ENCODE data around the gene CACNA2D3. TPM values are rescaled to one million over a fixed set of nuclear protein-coding genes. Genes with fewer than 3 reads are reported as not detected.

The CACNA2D3 gene
- polyA plus RNA-seq, 2 of the 4 experiments (the other 2 are of a cell fraction) = 0.04 to 0.05 TPM

DNA sequence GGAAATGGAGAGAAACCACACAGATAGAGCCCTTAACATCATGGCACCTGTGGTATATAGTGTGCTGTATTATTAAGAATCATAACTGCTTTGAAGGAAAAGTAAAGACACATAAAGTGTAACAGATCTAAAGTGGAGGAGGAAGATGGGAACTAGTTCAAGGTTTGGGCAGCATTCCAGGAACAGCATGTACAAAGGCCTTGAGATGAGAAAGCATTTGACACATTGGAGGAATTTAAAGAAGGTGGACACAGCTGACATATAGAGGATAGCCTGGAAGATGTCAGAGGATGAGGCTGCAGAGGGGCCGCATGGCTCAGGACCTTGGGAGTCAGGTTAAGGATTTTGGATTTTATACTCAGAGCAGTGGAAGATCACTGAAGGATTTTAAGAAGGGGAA, 766.5 kb downstream of the CACNA2D3 start (continued):
- TF ChIP-seq RNF2 (IDR thresholded peaks at IDR 0.05; ENCODE audit: borderline replicate concordance, low read depth) (no peak), RAD21 (conservative IDR thresholded peaks at IDR 0.05 in 1 of 2, IDR thresholded peaks at IDR 0.05 in 1 of 2) (no peak), ESRRA (IDR thresholded peaks at IDR 0.05; ENCODE audit: borderline replicate concordance, low read length) (no peak), SMC3 (IDR thresholded peaks at IDR 0.05) (no peak), CEBPB (IDR thresholded peaks at IDR 0.05) (no peak), NFE2L2 (conservative IDR thresholded peaks at IDR 0.05; ENCODE audit: low read length) (no peak), JUNB (IDR thresholded peaks at IDR 0.05) (no peak), NPAS2 (CRISPR knock-in tag; IDR thresholded peaks at IDR 0.05; ENCODE audit: borderline replicate concordance) (no peak)

DNA sequence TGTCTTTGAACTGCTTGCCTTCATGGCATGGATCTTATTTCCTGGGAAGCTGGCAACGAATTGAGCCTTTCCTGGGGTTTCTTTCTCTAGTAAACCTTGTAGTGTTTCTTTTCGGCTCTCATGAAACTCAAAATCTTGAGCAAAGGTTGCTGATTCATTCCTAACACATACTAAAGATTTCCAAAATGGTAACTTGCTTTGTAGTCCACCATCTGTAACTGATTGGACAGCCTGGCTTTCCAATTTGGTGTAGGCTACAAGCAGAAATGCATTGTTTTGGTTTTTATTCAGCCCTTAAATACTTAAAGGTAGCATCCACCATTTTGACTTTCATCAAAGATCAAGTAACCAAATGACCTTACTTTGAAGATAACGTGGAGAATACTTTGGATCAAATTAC, 767.4 kb downstream of the CACNA2D3 start:
- Histone ChIP-seq H3K4me1 (peaks cover 25% of the 10 kb centered on the region), H3K4me3 (no peak overlapping the region), H3K9me3 (0 out of 3 replicates have a peak, but pooled peaks cover 3% of the 10 kb centered on the region), H3K4me2 (no peak overlapping the region), H3K27ac (peak overlapping the region; percentile 19 to 44; a peak in 1 of 6 replicates)
- POLR2A ChIA-PET = no interaction called here
- CTCF ChIA-PET = no interaction called here
- DNase-seq (ENCODE audit: low read depth in 1 of 2, low spot score in 1 of 2) (no peak), ATAC-seq (no peak), FAIRE-seq (no peak)
- WGBS (ENCODE audit: missing lambda C conversion rate) = 54% methylated on average over 3 of the region's 3 CpGs
- TF ChIP-seq HEYL (CRISPR knock-in tag; IDR thresholded peaks at IDR 0.05) (no peak), EP300 (IDR thresholded peaks at IDR 0.05) (no peak), RNF2 (IDR thresholded peaks at IDR 0.05; ENCODE audit: borderline replicate concordance, low read depth) (no peak), ZFP36 (IDR thresholded peaks at IDR 0.05; ENCODE audit: borderline replicate concordance, partially characterized antibody) (no peak), KDM5A (IDR thresholded peaks at IDR 0.05) (no peak), RFX5 (IDR thresholded peaks at IDR 0.05) (no peak), ZC3H11A (IDR thresholded peaks at IDR 0.05) (no peak), CHD2 (IDR thresholded peaks at IDR 0.05; ENCODE audit: low read length, partially characterized antibody) (no peak), CBX2 (IDR thresholded peaks at IDR 0.05; ENCODE audit: borderline replicate concordance, low read depth) (no peak), PHF8 (IDR thresholded peaks at IDR 0.05; ENCODE audit: borderline replicate concordance, low read depth) (no peak), HDAC2 (IDR thresholded peaks at IDR 0.05) (no peak), CHD4 (IDR thresholded peaks at IDR 0.05; ENCODE audit: borderline replicate concordance) (no peak)
- TF ChIP-seq, protein P1, sequence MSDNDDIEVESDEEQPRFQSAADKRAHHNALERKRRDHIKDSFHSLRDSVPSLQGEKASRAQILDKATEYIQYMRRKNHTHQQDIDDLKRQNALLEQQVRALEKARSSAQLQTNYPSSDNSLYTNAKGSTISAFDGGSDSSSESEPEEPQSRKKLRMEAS (IDR thresholded peaks at IDR 0.05) = no peak

DNA sequence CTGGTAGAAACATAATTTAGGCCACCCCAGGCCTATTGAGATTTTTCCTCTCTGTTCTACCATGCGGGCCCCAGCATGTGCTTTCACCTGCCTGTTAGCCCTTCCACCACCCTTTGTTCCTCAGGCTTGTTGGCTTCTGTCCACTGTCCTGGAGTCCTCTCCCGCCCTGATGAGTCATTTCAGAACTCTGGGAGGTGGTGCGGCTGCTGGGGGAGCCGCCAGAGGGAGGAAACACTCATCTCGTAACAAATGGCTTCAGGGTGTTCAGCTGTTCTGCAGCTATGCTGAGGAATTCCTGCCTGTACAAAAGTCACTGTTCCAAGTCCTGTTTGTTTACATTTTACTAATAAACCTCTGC, 769.2 kb downstream of the CACNA2D3 start:
- DNase-seq (ENCODE audit: low read depth in 1 of 2, low spot score in 1 of 2) = peak; percentile 79 to 85
- Histone ChIP-seq H3K9me3 (0 out of 3 replicates have a peak, but pooled peaks cover 3% of the 10 kb centered on the region), H3K4me1 (peaks cover 22% of the 10 kb centered on the region), H3K4me3 (no peak overlapping the region), H3K4me2 (peak overlapping the region; percentile 69), H3K27ac (peak overlapping the region; percentile 73 to 85)
- POLR2A ChIA-PET = no interaction called here
- CTCF ChIA-PET = interaction anchor here (1.2 to 2.1 kb wide), 4 partner anchors 8 to 122 kb away, joined by 3 to 9 read pairs (median 4); no protein-coding TSS in a partner anchor
- FAIRE-seq = no peak
- peak; percentile 97 for ATAC-seq
- WGBS (ENCODE audit: missing lambda C conversion rate) = 0% methylated on average over 5 of the region's 5 CpGs
- TF ChIP-seq RCOR1 (IDR thresholded peaks at IDR 0.05; ENCODE audit: low read depth, low read length) = no peak
- no peak for TF ChIP-seq BHLHE40 (IDR thresholded peaks at IDR 0.05; ENCODE audit: low read depth, low read length)
- peak; percentile 37 to 38; a peak in 2 of 5 replicates for TF ChIP-seq EP300 (IDR thresholded peaks at IDR 0.05)
- TF ChIP-seq, protein P2, sequence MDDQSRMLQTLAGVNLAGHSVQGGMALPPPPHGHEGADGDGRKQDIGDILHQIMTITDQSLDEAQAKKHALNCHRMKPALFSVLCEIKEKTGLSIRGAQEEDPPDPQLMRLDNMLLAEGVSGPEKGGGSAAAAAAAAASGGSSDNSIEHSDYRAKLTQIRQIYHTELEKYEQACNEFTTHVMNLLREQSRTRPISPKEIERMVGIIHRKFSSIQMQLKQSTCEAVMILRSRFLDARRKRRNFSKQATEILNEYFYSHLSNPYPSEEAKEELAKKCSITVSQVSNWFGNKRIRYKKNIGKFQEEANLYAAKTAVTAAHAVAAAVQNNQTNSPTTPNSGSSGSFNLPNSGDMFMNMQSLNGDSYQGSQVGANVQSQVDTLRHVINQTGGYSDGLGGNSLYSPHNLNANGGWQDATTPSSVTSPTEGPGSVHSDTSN (IDR thresholded peaks at IDR 0.05) = peak; percentile 46; the same call in 1 of the 2 replicates
- TF ChIP-seq CBX8 (IDR thresholded peaks at IDR 0.05) = no peak
- no peak for TF ChIP-seq POLR2AphosphoS2 (conservative IDR thresholded peaks at IDR 0.05; ENCODE audit: low read length)
- no peak for TF ChIP-seq RFX5 (IDR thresholded peaks at IDR 0.05)
- no peak for TF ChIP-seq RNF2 (IDR thresholded peaks at IDR 0.05; ENCODE audit: borderline replicate concordance, low read depth)
- TF ChIP-seq CHD2 (IDR thresholded peaks at IDR 0.05; ENCODE audit: low read length, partially characterized antibody) = no peak
- TF ChIP-seq FOXS1 (CRISPR knock-in tag; IDR thresholded peaks at IDR 0.05) = no peak
- no peak for TF ChIP-seq HEYL (CRISPR knock-in tag; IDR thresholded peaks at IDR 0.05)
- TF ChIP-seq, protein P3, sequence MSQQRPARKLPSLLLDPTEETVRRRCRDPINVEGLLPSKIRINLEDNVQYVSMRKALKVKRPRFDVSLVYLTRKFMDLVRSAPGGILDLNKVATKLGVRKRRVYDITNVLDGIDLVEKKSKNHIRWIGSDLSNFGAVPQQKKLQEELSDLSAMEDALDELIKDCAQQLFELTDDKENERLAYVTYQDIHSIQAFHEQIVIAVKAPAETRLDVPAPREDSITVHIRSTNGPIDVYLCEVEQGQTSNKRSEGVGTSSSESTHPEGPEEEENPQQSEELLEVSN (IDR thresholded peaks at IDR 0.05; ENCODE audit: borderline replicate concordance, low read depth) = 0 out of 2 replicates have a peak, but pooled peaks have one; percentile 44
- TF ChIP-seq FOSL2 (IDR thresholded peaks at IDR 0.05) = peak; percentile 80
- peak; percentile 87 for TF ChIP-seq FOSL2 (CRISPR knock-in tag; IDR thresholded peaks at IDR 0.05)
- no peak for TF ChIP-seq EHF (CRISPR knock-in tag; IDR thresholded peaks at IDR 0.05)
- no peak for TF ChIP-seq KDM1A (IDR thresholded peaks at IDR 0.05; ENCODE audit: low read depth)
- TF ChIP-seq, protein P4, sequence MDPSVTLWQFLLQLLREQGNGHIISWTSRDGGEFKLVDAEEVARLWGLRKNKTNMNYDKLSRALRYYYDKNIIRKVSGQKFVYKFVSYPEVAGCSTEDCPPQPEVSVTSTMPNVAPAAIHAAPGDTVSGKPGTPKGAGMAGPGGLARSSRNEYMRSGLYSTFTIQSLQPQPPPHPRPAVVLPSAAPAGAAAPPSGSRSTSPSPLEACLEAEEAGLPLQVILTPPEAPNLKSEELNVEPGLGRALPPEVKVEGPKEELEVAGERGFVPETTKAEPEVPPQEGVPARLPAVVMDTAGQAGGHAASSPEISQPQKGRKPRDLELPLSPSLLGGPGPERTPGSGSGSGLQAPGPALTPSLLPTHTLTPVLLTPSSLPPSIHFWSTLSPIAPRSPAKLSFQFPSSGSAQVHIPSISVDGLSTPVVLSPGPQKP (IDR thresholded peaks at IDR 0.05; ENCODE audit: low read depth, low read length) = no peak
- TF ChIP-seq SREBF2 (IDR thresholded peaks at IDR 0.05) = no peak
- no peak for TF ChIP-seq ZFP36 (IDR thresholded peaks at IDR 0.05; ENCODE audit: borderline replicate concordance, partially characterized antibody)
- no peak for TF ChIP-seq FOSB (CRISPR knock-in tag; IDR thresholded peaks at IDR 0.05)
- no peak for TF ChIP-seq RARB (CRISPR knock-in tag; IDR thresholded peaks at IDR 0.05)
- no peak for TF ChIP-seq NFE2L2 (conservative IDR thresholded peaks at IDR 0.05; ENCODE audit: low read length)
- TF ChIP-seq PHF8 (IDR thresholded peaks at IDR 0.05; ENCODE audit: borderline replicate concordance, low read depth) = no peak

Data from A549 (cell line).